NOMO-1 treated with dmso at 0.1 percent for 144 hours (cell line): ENCODE data around the gene UTP4.

Experiments
- DNase-seq: peaks from one replicate; lab custom pipeline; 2025; ENCODE audit not compliant: unreplicated experiment; lab: John Stamatoyannopoulos, UW

The UTP4 gene

DNA sequence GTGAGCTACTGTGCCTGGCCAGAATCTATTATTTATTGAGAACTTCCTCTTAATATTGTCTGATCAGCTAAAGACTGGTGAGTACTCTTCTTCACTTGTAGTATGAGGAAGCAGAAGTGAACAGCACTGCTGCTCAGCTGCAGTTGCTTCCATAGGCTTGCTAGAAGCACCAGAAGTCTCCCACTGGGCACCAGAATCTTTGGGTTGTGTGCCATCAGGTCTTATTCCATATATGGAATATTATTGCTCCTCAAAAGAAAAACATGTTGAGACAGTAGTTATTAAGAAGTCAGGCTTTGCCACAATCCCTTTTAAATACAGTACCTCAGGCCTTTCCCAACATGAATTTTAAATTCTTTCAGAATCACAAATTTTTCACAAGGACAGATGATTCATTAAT, 71.7 kb downstream of the UTP4 start:
- no peak for DNase-seq

DNA sequence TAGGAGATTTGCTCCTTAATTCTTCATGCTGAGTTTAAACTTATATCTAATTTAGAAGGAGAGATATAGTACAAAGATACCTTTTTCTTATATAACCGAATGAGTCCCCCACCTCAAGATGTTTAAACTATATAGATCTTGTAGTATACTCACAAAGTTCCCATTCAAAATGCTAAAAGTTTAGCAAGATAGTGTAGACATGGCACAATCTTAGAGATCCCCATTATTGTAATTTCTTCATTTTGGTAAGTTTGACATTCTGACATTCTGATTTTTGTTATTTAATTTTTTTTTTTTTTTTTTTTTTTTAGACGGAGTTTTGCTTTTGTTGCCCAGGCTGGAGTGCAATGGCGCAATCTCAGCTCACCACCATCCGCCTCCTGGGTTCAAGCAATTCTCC, 77.3 kb downstream of the UTP4 start:
- DNase-seq, result no peak

DNA sequence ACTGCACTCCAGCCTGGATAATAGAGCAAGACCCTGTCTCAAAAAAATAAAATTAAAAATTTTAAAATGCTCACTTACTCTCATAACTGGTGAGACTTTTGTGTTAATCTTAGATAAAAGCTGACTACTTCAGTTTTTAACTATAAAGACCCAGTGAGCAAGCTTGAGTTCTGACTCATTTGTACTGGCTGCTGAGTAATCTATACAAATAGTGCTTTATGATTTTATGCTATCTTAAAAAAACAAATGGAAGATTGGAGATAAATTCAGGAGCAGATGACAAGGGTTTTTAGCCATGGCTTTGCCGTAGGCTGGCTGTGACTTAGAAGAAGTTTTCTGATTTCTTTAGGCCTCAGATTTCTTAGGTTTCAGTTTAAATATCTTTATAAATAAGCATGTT, 85.0 kb downstream of the UTP4 start:
- no peak for DNase-seq
